SU-DHL-6 (cell line): ENCODE measurements around the gene BIRC7.

Experiments
- CTCF ChIP-seq: fragments of 200-600 bp; sonication (generic); IDR thresholded peaks from one replicate; pipeline ENCODE4 v1.5.1; 2017; ENCODE audit warnings: antibody characterized with exemption, mild to moderate bottlenecking, low read length, moderate library complexity; ENCODE audit not compliant: insufficient read depth, poor library complexity, severe bottlenecking
- EZH2phosphoT487 ChIP-seq: fragments of 200-600 bp; sonication (generic), shearing (Covaris generic); conservative IDR thresholded peaks from 2 replicates; pipeline ENCODE4 v1.6.1; 2018; ENCODE audit warnings: mild to moderate bottlenecking, antibody characterized with exemption, low read length, moderate library complexity, mixed read lengths

GRCh38 chr20:63194797-63195173 is 40.9 kb upstream of the BIRC7 start:
- TF ChIP-seq CTCF = no peak
- no peak for TF ChIP-seq EZH2phosphoT487
